SU-DHL-6 (cell line): ENCODE measurements around the gene CLDN14.

Source experiments
- H2AFZ ChIP-seq: fragments of 200-600 bp; sonication (generic); 2 replicates; pipeline ENCODE4 v1.6.1; 2014; ENCODE audit warnings: low read depth, mild to moderate bottlenecking, moderate library complexity, mixed read lengths, antibody characterized with exemption, low read length; ENCODE audit not compliant: severe bottlenecking
- H3F3A ChIP-seq: fragments of 200-600 bp; shearing (Covaris generic); 2 replicates; pipeline ENCODE4 v1.6.0; 2016; ENCODE audit warnings: antibody characterized with exemption, mild to moderate bottlenecking; ENCODE audit not compliant: insufficient read depth
- H3K27ac ChIP-seq: fragments of 200-600 bp; sonication (generic); 2 replicates; pipeline ENCODE4 v1.5.1; 2016; ENCODE audit warnings: low read depth, mild to moderate bottlenecking, low read length, moderate library complexity, mixed read lengths
- H3K27me3 ChIP-seq: fragments of 200-600 bp; sonication (generic), shearing (Covaris generic); 2 replicates; pipeline ENCODE4 v1.6.0; 2014; ENCODE audit warnings: mild to moderate bottlenecking, low read length
- H3K36me3 ChIP-seq: fragments of 200-600 bp; sonication (generic); 2 replicates; pipeline ENCODE4 v1.6.1; 2014; ENCODE audit warnings: mild to moderate bottlenecking, low read length, mixed read lengths
- H3K4me2 ChIP-seq: fragments of 300-600, 200-600 bp; shearing (Covaris generic), sonication (generic); 2 replicates; pipeline ENCODE4 v1.6.0; 2014; ENCODE audit warnings: low read length, low read depth, mild to moderate bottlenecking; ENCODE audit not compliant: poor library complexity, severe bottlenecking
- H3K4me3 ChIP-seq: fragments of 200-600 bp; sonication (generic); 2 replicates; pipeline ENCODE4 v1.5.1; 2014; ENCODE audit warnings: antibody characterized with exemption, low read length, mild to moderate bottlenecking, mixed read lengths; ENCODE audit not compliant: insufficient read depth, poor library complexity, severe bottlenecking
- H3K79me2 ChIP-seq: fragments of 200-600 bp; sonication (generic); 2 replicates; pipeline ENCODE4 v1.6.1; 2014; ENCODE audit warnings: mild to moderate bottlenecking, low read length, moderate library complexity; ENCODE audit not compliant: insufficient read depth
- H3K9ac ChIP-seq: fragments of 200-600 bp; sonication (generic); 2 replicates; pipeline ENCODE4 v1.7.0; 2014; ENCODE audit warnings: mild to moderate bottlenecking, low read length
- H3K9me2 ChIP-seq: fragments of 200-600 bp; sonication (generic); replicated peaks from 2 replicates; pipeline ENCODE4 v1.6.1; 2014; ENCODE audit warnings: low read length; ENCODE audit not compliant: insufficient read depth
- H3K9me3 ChIP-seq: fragments of 200-600 bp; sonication (generic); 2 replicates; pipeline ENCODE4 v1.6.1; 2014; ENCODE audit warnings: low read length, mixed read lengths; ENCODE audit not compliant: insufficient read depth
- H4K20me1 ChIP-seq: fragments of 200-600 bp; sonication (generic); 2 replicates; pipeline ENCODE4 v1.6.1; 2014; ENCODE audit warnings: low read depth, mild to moderate bottlenecking, antibody characterized with exemption, low read length, moderate library complexity, mixed read lengths
- CTCF ChIP-seq: fragments of 200-600 bp; sonication (generic); IDR thresholded peaks from one replicate; pipeline ENCODE4 v1.5.1; 2017; ENCODE audit warnings: antibody characterized with exemption, mild to moderate bottlenecking, low read length, moderate library complexity; ENCODE audit not compliant: insufficient read depth, poor library complexity, severe bottlenecking
- EZH2phosphoT487 ChIP-seq: fragments of 200-600 bp; sonication (generic), shearing (Covaris generic); conservative IDR thresholded peaks from 2 replicates; pipeline ENCODE4 v1.6.1; 2018; ENCODE audit warnings: mild to moderate bottlenecking, antibody characterized with exemption, low read length, moderate library complexity, mixed read lengths

CLDN14 gene

DNA sequence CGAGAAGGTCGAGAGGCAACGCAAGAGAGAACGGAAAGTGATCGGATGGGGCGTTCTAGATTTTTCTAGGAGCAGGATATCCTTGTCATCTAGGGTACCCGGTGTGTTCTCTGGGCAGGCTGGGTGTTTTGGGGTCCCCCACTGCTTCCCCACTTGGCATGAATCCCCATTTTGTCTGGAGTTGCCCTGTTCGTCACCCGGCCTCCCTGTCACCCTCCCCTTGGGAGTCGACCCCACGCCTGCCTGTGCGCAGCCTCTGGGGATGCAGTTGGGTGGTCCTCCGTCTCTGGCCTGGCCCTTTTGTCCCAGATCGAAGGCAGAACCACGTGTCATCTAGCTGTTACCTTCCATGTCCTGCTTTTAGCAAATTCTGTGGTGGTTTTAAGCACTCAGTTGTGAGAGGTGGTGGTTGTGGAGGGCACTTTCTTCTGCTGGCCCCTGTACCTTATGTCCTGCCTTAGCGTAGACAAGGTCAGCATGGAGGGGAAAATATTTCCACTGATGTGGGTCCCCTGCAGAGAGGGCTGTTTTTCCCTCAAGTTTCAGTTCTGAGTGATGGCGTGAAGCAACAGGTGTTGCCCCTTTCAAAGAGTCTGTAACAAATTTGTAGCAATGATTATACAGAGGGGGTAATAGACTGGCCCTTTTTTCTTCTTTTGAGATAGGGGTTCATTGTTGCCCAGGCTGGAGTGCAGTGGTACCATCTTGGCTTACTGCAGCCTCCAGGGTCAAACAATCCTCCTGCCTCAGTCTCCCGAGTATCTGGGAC is 59.2 kb downstream of the CLDN14 start:
- Histone ChIP-seq H2AFZ (no peak overlapping the region), H3K79me2 (no peaks in the 10 kb centered on the region), H3K36me3 (peaks cover 5% of the 10 kb centered on the region; the same call in 1 of the 2 replicates), H3K9me3 (no peaks in the 10 kb centered on the region), H3K9me2 (no peaks in the 10 kb centered on the region), H3K27me3 (no peaks in the 10 kb centered on the region), H3K27ac (no peak overlapping the region), H4K20me1 (no peaks in the 10 kb centered on the region), H3F3A (no peaks in the 10 kb centered on the region), H3K4me2 (no peak overlapping the region), H3K4me3 (no peak overlapping the region), H3K9ac (no peak overlapping the region)
- TF ChIP-seq EZH2phosphoT487, result no peak
- TF ChIP-seq CTCF, result no peak

- Histone ChIP-seq H3K79me2 (no peaks in the 10 kb centered on the region), H3K27me3 (no peaks in the 10 kb centered on the region), H3K9me3 (no peaks in the 10 kb centered on the region), H3F3A (no peaks in the 10 kb centered on the region), H2AFZ (no peak overlapping the region), H3K27ac (no peak overlapping the region), H3K9me2 (no peaks in the 10 kb centered on the region), H3K4me3 (no peak overlapping the region), H3K36me3 (peaks cover 5% of the 10 kb centered on the region; the same call in 1 of the 2 replicates), H4K20me1 (no peaks in the 10 kb centered on the region), H3K4me2 (no peak overlapping the region), H3K9ac (no peak overlapping the region)
- TF ChIP-seq CTCF (peak; percentile 50), EZH2phosphoT487 (no peak)
Observed at GRCh38 chr21:36419996-36420395, 59.9 kb downstream of the CLDN14 start.

GRCh38 chr21:36419241-36419640 is 60.7 kb downstream of the CLDN14 start:
- H3K79me2 ChIP-seq, result no peaks in the 10 kb centered on the region
- no peaks in the 10 kb centered on the region for H3K9me2 ChIP-seq
- H3K36me3 ChIP-seq, result peaks cover 5% of the 10 kb centered on the region; the same call in 1 of the 2 replicates
- H3K4me2 ChIP-seq, result no peak overlapping the region
- H4K20me1 ChIP-seq, result no peaks in the 10 kb centered on the region
- no peaks in the 10 kb centered on the region for H3K27me3 ChIP-seq
- no peak overlapping the region for H2AFZ ChIP-seq
- no peak for TF ChIP-seq CTCF
- no peak for TF ChIP-seq EZH2phosphoT487
- no peak overlapping the region for H3K9ac ChIP-seq
- H3K4me3 ChIP-seq, result no peak overlapping the region
- H3K27ac ChIP-seq, result no peak overlapping the region
- no peaks in the 10 kb centered on the region for H3F3A ChIP-seq
- H3K9me3 ChIP-seq, result no peaks in the 10 kb centered on the region
